C4-2B (cell line): ENCODE data around the gene CHCHD4.

Source experiments
- H3K27ac ChIP-seq: fragments of 450-650 bp; 2 replicates; pipeline ENCODE4 v1.5.1; 2017
- CTCF ChIP-seq: fragments of 450-650 bp; conservative IDR thresholded peaks from 2 replicates; pipeline ENCODE4 v1.5.1; 2017; ENCODE audit warnings: mild to moderate bottlenecking
- ZFX ChIP-seq: fragments of 450-650 bp; IDR thresholded peaks from 2 replicates; pipeline ENCODE4 v1.6.1; 2017

CHCHD4 gene

GRCh38 chr3:14129296-14129695, 4.6 kb upstream of the CHCHD4 start:
- no peak for TF ChIP-seq CTCF
- no peak for TF ChIP-seq ZFX
- no peak overlapping the region for H3K27ac ChIP-seq

- H3K27ac ChIP-seq, result no peak overlapping the region
- no peak for TF ChIP-seq CTCF
- TF ChIP-seq ZFX, result no peak
These were observed 4.1 kb upstream of the CHCHD4 start for GRCh38 chr3:14128724-14129123.

GRCh38 chr3:14127516-14128161, 3.0 kb upstream of the CHCHD4 start:
- TF ChIP-seq ZFX (no peak), CTCF (no peak)
- no peak overlapping the region for H3K27ac ChIP-seq

GRCh38 chr3:14126887-14127505, 2.3 kb upstream of the CHCHD4 start:
- TF ChIP-seq ZFX (no peak), CTCF (no peak)

GRCh38 chr3:14126017-14126886, 1.6 kb upstream of the CHCHD4 start:
- TF ChIP-seq CTCF (no peak), ZFX (no peak)
- H3K27ac ChIP-seq, result peak overlapping the region; percentile 98

More at GRCh38 chr3:14126887-14127505, 2.3 kb upstream of the CHCHD4 start:
- no peak overlapping the region for H3K27ac ChIP-seq

- TF ChIP-seq ZFX, result no peak
- TF ChIP-seq CTCF, result no peak
- H3K27ac ChIP-seq, result peak overlapping the region; percentile 98
These were observed 735 bp upstream of the CHCHD4 start for GRCh38 chr3:14125193-14126016.
